HG02763 (cell line): ENCODE data around the gene GIMAP1.
"Not testable (repeated sequence)": the region's sequence is repeated elsewhere in the genome, so short reads cannot be mapped to it uniquely, and the experiment has no call there.

ENCODE experiments used
- ATAC-seq: cut with Tn5 transposase; IDR thresholded peaks from one replicate; pipeline ENCODE4 v1.9.1; 2021; ENCODE audit warnings: mild to moderate bottlenecking, moderate library complexity; ENCODE audit not compliant: unreplicated experiment

GIMAP1 gene

DNA sequence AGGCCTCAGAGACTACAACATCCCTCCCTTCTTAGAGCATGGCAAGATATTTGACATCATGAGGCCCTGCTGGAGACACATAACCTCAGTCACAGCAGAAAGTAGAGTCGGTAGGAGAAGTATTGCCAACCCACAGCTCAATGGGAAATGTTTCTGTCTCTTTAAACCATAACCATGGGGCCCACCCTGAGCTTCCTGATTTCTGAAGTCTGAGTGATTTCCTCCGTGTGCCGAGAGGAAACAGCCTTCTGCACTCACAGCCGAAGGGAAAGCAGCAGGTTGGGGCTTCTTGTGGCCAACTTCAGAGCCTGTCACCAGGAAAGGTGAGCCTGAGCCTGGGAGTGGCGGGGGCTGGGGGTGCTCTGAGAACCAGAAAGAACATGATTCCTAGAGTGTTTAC, at the start of gene GIMAP1:
Gene GIMAP1, plus strand, starts transcription at position 246 of the 400 bp plus-strand sequence. CDS start 2,435 bp downstream, outside the sequence.
- no peak for ATAC-seq

DNA sequence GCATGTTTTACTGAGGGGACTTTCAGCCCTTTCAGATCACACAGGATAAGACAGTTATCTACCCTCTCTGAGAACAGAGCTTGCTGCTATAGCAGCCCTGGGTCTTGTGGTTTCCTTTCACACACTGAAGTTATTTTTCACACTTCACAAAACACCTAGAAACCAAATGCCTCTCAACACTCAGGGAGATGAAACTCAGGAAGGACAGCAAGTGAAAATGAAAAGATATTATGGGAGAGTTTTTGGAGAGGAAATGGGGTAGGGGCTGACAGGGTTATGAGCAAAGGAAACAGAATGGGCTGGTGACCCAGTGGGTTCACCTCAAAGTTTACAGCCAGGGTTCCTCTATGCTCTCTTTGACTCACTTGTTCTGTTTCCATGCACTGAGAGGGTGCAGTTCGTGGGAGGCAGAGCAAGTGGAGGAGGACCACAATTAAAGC, 47.9 kb upstream of the GIMAP1 start:
- ATAC-seq: peak; percentile 62

DNA sequence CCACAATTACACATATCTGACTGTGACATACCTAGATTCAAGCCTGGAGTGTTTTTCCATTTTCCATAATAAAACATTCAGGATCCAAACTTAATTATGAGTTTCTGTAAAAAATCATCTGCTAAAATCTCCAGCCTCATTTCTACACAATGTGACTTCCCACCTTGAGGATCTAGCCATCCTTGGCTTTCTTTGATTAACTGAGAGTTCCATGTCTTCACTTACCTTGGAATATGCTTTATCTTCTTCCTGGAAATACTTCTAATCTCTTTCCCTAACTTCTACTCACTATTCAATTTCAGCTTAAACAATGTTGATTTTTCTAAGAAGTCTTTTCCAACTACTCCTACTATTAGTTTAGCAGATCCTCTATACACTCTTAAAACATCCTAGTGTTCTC, 47.4 kb upstream of the GIMAP1 start:
- ATAC-seq: no peak

GRCh38 chr7:150671798-150672585, 44.4 kb upstream of the GIMAP1 start:
- not testable (repeated sequence) for ATAC-seq

GRCh38 chr7:150675714-150676113, 40.7 kb upstream of the GIMAP1 start:
- ATAC-seq: no peak

DNA sequence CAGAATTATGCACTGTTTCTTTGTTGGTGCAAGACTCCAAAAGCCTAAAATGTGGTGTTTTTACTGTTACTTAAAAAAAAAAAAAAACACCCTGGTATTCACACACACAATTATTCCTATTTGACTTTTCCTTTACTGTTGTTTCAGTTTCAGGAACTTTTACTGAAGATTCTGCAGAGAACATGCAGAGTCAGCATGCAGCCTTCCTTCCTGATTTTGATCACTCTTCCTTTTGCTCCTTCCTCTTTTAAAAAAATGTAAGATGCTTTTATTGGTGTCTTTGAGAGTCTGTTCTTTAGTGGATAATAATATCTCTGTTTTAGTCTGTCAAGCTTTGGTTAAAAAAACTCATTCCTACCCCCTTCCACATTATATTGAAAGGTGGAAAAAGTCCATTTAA, 40.1 kb upstream of the GIMAP1 start:
- ATAC-seq: not testable (repeated sequence)

- not testable (repeated sequence) for ATAC-seq
Measured at GRCh38 chr7:150676854-150677253, 39.6 kb upstream of the GIMAP1 start.

- ATAC-seq: not testable (repeated sequence)
Measured at GRCh38 chr7:150678601-150679000, 37.8 kb upstream of the GIMAP1 start.

- not testable (repeated sequence) for ATAC-seq
Measured at GRCh38 chr7:150680364-150680763, 36.0 kb upstream of the GIMAP1 start.

DNA sequence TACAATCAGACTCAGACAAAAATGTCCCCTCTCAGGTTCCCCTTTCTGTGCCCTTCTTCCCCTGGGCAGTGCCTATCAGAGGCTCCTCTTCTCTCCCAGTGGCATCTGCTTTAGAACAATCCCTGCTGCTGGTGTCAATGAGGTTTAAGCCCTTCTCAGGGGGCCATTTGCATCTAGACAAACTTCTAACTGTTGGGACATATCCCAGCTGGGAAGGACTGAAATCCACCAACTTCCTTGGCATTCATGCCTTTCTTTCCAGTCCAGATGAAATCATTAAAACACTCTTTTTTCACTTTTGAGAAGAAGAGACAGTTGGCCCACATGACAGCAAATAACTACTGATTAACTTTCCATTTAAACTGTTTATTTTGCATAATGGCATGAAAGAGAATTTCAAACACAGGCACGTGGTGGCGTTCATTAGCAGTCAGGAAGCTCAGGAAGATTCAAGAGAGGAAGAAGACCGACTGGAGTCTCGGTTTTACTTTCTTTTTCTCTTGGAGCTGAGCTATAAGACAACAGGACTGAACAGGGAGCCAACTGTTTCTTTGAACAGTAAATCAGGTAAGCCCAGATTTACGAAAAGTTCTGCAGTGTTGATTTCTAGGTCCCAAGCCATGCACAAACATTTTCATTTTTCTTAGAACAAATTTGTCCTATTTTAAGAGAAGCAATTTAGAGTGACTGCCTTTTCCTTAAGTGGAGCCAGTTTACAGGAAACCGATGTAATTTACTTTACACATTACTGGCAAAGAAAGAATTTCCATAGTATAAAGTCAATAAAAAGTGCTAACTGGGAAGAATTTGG, 31.0 kb upstream of the GIMAP1 start, which contains the start of gene GIMAP2:
Gene GIMAP2, plus strand, starts transcription at position 488 of the 811 bp plus-strand sequence. CDS start 1,354 bp downstream, outside the sequence.
- peak; percentile 88 for ATAC-seq

- peak; percentile 28 for ATAC-seq
Measured at GRCh38 chr7:150686030-150686631, 30.3 kb upstream of the GIMAP1 start.

DNA sequence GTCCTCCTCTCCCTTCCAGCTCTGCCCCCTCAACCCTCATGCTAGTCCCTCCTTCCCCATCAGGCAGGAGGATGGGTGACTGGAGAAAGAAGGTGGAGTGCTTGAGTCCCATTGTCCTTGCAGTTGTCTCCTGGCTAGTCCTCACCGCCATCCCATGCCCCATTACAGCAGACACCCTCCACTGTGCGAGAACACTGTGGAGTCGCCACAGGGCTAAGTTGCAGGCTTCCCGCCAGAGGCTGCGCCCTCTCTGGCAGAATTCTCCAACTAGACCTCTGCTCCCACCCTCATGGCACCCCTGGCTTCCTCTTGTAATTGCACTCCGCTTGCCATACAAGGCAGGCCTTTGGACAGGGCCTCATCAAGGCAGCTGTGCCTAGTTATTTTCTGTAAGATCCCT, 27.8 kb upstream of the GIMAP1 start:
- no peak for ATAC-seq

DNA sequence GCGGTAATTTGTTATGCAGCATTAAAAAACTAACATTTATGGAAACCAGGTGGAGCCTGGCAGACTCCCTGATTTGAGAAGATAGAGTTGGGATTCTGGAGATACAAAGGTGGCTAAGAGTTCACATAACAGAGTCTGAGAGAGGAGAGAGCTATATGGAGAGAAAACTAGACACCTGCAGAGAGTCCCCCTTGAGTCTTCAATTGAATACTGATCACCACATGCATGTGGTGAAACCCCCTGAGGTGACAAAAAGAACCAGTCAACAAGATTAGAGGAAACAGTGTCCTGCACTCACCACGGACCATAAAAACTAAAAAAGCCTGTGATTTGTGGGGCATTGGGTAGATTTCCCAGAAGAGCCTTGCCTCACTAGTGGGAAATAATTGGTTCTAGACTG, 20.8 kb upstream of the GIMAP1 start:
- ATAC-seq: no peak

- no peak for ATAC-seq
Measured at GRCh38 chr7:150703209-150703608, 13.2 kb upstream of the GIMAP1 start.

GRCh38 chr7:150715293-150715692, 1.1 kb upstream of the GIMAP1 start:
- no peak for ATAC-seq

- ATAC-seq: no peak
Measured at GRCh38 chr7:150715738-150716137, 675 bp upstream of the GIMAP1 start.

DNA sequence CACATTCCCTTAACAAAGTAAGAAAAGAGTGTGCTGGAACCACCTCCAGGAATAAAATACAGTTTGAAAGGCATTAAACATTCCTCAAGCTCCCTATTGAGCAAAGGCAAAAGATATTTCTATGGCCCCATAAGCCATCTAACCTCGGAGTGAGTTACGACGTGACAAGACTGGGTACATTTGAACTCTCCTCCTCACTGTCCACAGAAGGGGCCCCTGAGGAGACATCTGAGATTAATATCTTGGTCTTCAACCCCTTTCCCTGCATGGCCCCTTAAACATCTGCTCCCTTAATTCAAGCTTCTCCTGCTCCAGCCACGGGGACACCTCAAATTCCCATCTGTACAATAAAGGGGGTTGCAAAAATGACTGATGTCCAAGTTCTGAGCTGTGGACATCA, 526 bp downstream of the GIMAP1 start:
- no peak for ATAC-seq

DNA sequence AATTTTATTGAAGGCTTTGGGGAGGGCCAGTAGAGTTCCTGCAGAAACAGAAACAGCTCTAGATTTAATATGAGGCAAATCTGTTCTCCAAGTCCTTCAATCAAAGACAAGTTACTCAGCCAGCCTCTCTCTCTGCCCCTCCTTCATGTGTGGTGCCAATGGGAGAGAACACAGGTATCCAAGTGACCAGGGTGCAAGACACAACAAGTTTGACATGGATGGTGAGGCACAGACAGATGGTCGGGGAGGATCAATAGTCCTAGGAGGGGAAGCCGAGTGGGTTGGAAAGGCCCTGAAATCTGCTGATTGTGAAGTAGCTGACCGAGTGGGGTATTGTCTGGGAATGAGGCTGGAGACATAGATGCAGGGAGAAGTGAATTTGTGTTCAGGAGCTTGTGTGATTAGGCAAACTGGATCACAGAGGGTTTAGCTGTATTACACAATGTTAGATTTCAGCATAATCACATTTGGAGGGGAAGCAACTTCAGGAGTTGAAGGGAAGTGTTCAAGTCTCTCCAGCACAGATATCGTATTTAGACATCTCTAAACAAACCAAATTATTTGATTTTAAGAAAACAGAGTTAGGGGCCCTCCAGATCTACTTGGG, 1.5 kb downstream of the GIMAP1 start:
- ATAC-seq: no peak

DNA sequence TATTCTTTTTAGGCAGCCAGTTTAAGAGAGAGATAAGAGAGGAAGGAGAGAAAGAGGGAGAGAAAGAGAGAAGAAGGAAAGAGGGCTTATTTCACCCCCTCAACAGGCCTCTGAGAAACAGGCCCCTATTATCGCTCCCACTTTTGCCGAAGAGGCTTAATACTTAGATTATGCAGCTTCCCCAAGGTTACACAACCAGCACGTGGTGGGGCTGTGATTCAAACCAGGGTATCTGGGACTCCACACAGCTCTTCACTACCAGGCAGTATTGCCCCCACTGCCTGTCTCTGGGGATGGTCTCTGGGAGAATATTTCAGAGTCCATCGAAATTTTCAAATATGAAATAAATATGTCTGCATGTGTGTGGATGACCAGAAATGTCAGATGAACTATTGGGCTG, 3.0 kb downstream of the GIMAP1 start:
- no peak for ATAC-seq

- no peak for ATAC-seq
Measured at GRCh38 chr7:150719960-150720891, 3.8 kb downstream of the GIMAP1 start.
